ENCODE data around the gene EIF4EBP2. TPM values are rescaled to one million over a fixed set of nuclear protein-coding genes. Genes with fewer than 3 reads are reported as not detected.

EIF4EBP2 gene
- total RNA-seq, 2 experiments from 2014 or later, result 56.1 to 68.7 TPM

Other genes with a start within 250 kb of the EIF4EBP2 start
- gene SAR1A, start 233.6 kb upstream of the EIF4EBP2 start, total RNA-seq, result 100 to 1,000 TPM; 102 to 119 TPM
- 100 to 1,000 TPM; 124 to 132 TPM for gene PPA1, start 170.7 kb upstream of the EIF4EBP2 start, total RNA-seq
- not detected for gene NPFFR1, start 120.1 kb upstream of the EIF4EBP2 start, total RNA-seq
- 10 to 100 TPM; 13.2 to 14.9 TPM for gene LRRC20, start 21.5 kb upstream of the EIF4EBP2 start, total RNA-seq
- not detected for gene NODAL, start 37.5 kb downstream of the EIF4EBP2 start, total RNA-seq
- gene PALD1, start 74.6 kb downstream of the EIF4EBP2 start, total RNA-seq, result 1 to 10 TPM; 1.2 to 1.5 TPM
- gene PRF1, start 198.6 kb downstream of the EIF4EBP2 start, total RNA-seq, result 100 to 1,000 TPM in 1 of 2 experiments, 10 to 100 TPM in 1; 99.9 to 116 TPM